H9 (cell line): ENCODE data around the gene SPEN. TPM values are rescaled to one million over a fixed set of nuclear protein-coding genes. Genes with fewer than 3 reads are reported as not detected.

Source experiments
- DNase-seq: peaks from one replicate; pipeline ENCODE4 v3.0.0-alpha.2; 2017
- H2AFZ ChIP-seq: one replicate; pipeline ENCODE4 v1.6.1; 2013; ENCODE audit warnings: mild to moderate bottlenecking, low read length, control low read depth, moderate library complexity
- H2AK5ac ChIP-seq: 2 replicates; pipeline ENCODE4 v1.6.1; 2013; ENCODE audit warnings: low read length, control low read depth, mixed read lengths; ENCODE audit not compliant: insufficient read length
- H2BK120ac ChIP-seq: one replicate; pipeline ENCODE4 v1.6.1; 2013; ENCODE audit warnings: low read depth, mild to moderate bottlenecking, low read length, control low read depth, inconsistent platforms; ENCODE audit not compliant: poor library complexity, severe bottlenecking
- H2BK12ac ChIP-seq: 2 replicates; pipeline ENCODE4 v1.6.1; 2013; ENCODE audit warnings: low read length, control low read depth, mixed read lengths, low read depth; ENCODE audit not compliant: insufficient read length
- H2BK15ac ChIP-seq: 2 replicates; pipeline ENCODE4 v1.6.1; 2013; ENCODE audit warnings: low read depth, low read length, control low read depth
- H2BK20ac ChIP-seq: one replicate; pipeline ENCODE4 v1.6.1; 2013; ENCODE audit warnings: low read depth, mild to moderate bottlenecking, low read length, control low read depth, inconsistent platforms; ENCODE audit not compliant: poor library complexity, severe bottlenecking
- H2BK5ac ChIP-seq: 2 replicates; pipeline ENCODE4 v1.6.1; 2013; ENCODE audit warnings: low read length, control low read depth, mixed read lengths; ENCODE audit not compliant: insufficient read length
- H3K14ac ChIP-seq: 2 replicates; pipeline ENCODE4 v1.6.1; 2013; ENCODE audit warnings: low read length, control low read depth; ENCODE audit not compliant: insufficient read depth
- H3K18ac ChIP-seq: 2 replicates; pipeline ENCODE4 v1.6.1; 2013; ENCODE audit warnings: low read depth, mild to moderate bottlenecking, mixed read lengths, low read length, control low read depth; ENCODE audit not compliant: insufficient read length
- H3K23ac ChIP-seq: 2 replicates; pipeline ENCODE4 v1.6.1; 2013; ENCODE audit warnings: low read length, control low read depth, mixed read lengths, low read depth; ENCODE audit not compliant: insufficient read length
- H3K23me2 ChIP-seq: 2 replicates; pipeline ENCODE4 v1.6.1; 2013; ENCODE audit warnings: low read depth, mild to moderate bottlenecking, mixed read lengths, low read length, control low read depth; ENCODE audit not compliant: insufficient read length, poor library complexity, severe bottlenecking
- H3K27ac ChIP-seq: 2 replicates; pipeline ENCODE4 v1.5.1; 2013; ENCODE audit warnings: low read length, control low read depth, mixed read lengths, low read depth; ENCODE audit not compliant: insufficient read length
- H3K27me3 ChIP-seq: 2 replicates; pipeline ENCODE4 v1.6.1; 2013; ENCODE audit warnings: low read length, control low read depth, inconsistent platforms; ENCODE audit not compliant: insufficient read depth
- H3K4ac ChIP-seq: 2 replicates; pipeline ENCODE4 v1.6.1; 2013; ENCODE audit warnings: low read depth, mild to moderate bottlenecking, control low read depth, inconsistent platforms, low read length, moderate library complexity
- H3K4me1 ChIP-seq: 2 replicates; pipeline ENCODE4 v1.6.1; 2013; ENCODE audit warnings: low read length, control low read depth, inconsistent platforms; ENCODE audit not compliant: insufficient read depth
- H3K4me2 ChIP-seq: 2 replicates; pipeline ENCODE4 v1.6.1; 2013; ENCODE audit warnings: low read length, control low read depth, mixed read lengths; ENCODE audit not compliant: insufficient read length, insufficient read depth
- H3K56ac ChIP-seq: 2 replicates; pipeline ENCODE4 v1.6.1; 2013; ENCODE audit warnings: low read depth, mild to moderate bottlenecking, mixed read lengths, low read length, control low read depth; ENCODE audit not compliant: insufficient read length
- H3K79me1 ChIP-seq: 2 replicates; pipeline ENCODE4 v1.6.1; 2013; ENCODE audit warnings: low read depth, mild to moderate bottlenecking, moderate library complexity, low read length, control low read depth, inconsistent platforms; ENCODE audit not compliant: insufficient read depth, poor library complexity, severe bottlenecking
- H3K79me2 ChIP-seq: 2 replicates; pipeline ENCODE4 v1.6.1; 2013; ENCODE audit warnings: low read length, control low read depth, inconsistent platforms; ENCODE audit not compliant: insufficient read depth
- H3K9ac ChIP-seq: 2 replicates; pipeline ENCODE4 v1.6.1; 2013; ENCODE audit warnings: low read length, control low read depth, mixed read lengths; ENCODE audit not compliant: insufficient read length; ENCODE audit errors: extremely low read depth
- H3K9me3 ChIP-seq: one replicate; pipeline ENCODE4 v1.6.1; 2013; ENCODE audit warnings: low read depth, low read length, inconsistent platforms; ENCODE audit not compliant: control insufficient read depth
- H3T11ph ChIP-seq: one replicate; pipeline ENCODE4 v1.6.1; 2013; ENCODE audit warnings: mild to moderate bottlenecking, low read length, control low read depth, inconsistent platforms
- H4K20me1 ChIP-seq: one replicate; pipeline ENCODE4 v1.6.1; 2013; ENCODE audit not compliant: control insufficient read depth, insufficient read length, insufficient read depth
- H4K5ac ChIP-seq: 2 replicates; pipeline ENCODE4 v1.6.1; 2013; ENCODE audit warnings: low read depth, mild to moderate bottlenecking, mixed read lengths, low read length, control low read depth; ENCODE audit not compliant: insufficient read length
- H4K8ac ChIP-seq: replicated peaks from 2 replicates; pipeline ENCODE4 v1.6.1; 2013; ENCODE audit warnings: low read length, control low read depth, mixed read lengths, low read depth; ENCODE audit not compliant: insufficient read length
- H4K91ac ChIP-seq: 2 replicates; pipeline ENCODE4 v1.6.1; 2013; ENCODE audit warnings: low read depth, mild to moderate bottlenecking, moderate library complexity, mixed read lengths, low read length, control low read depth; ENCODE audit not compliant: insufficient read length
- H3K27ac Mint-ChIP-seq, 3 experiments: 2 replicates in 2 of 3; 3 replicates in 1 of 3; pipeline ENCODE4 v1.8.0; 2020 to 2021; ENCODE audit warnings: mixed read lengths in 3 of 3, mild to moderate bottlenecking in 1 of 3, moderate library complexity in 1 of 3
- H3K27me3 Mint-ChIP-seq: 2 replicates; pipeline ENCODE4 v1.8.0; 2021; ENCODE audit warnings: low read depth, mild to moderate bottlenecking, moderate library complexity, mixed read lengths
- H3K36me3 Mint-ChIP-seq, 3 experiments: 2 replicates in 2 of 3; 3 replicates in 1 of 3; pipeline ENCODE4 v1.8.0; 2020 to 2021; ENCODE audit warnings: low read depth in 3 of 3, mixed read lengths in 3 of 3; ENCODE audit not compliant: insufficient read depth in 1 of 3
- H3K4me1 Mint-ChIP-seq, 2 experiments: 2 replicates each; pipeline ENCODE4 v1.8.0; 2020; ENCODE audit warnings: mixed read lengths in 2 of 2
- H3K4me3 Mint-ChIP-seq, 2 experiments: 2 replicates in 1 of 2; 3 replicates in 1 of 2; pipeline ENCODE4 v1.8.0; 2020 to 2021; ENCODE audit warnings: mild to moderate bottlenecking in 2 of 2, mixed read lengths in 2 of 2, moderate library complexity in 1 of 2
- H3K9me3 Mint-ChIP-seq, 2 experiments: 2 replicates in 1 of 2; 3 replicates in 1 of 2; pipeline ENCODE4 v1.8.0; 2020; ENCODE audit warnings: mild to moderate bottlenecking in 2 of 2, mixed read lengths in 2 of 2, moderate library complexity in 1 of 2
- CTCF ChIP-seq: fragments of 200-600 bp; sonication (generic); conservative IDR thresholded peaks from 3 replicates; pipeline ENCODE4 v1.8.0; 2021; ENCODE audit warnings: antibody characterized with exemption, mild to moderate bottlenecking
- WGBS: extraction: QIAGEN DNeasy Blood & Tissue Kit; methylation state at CpG from one replicate; pipeline ENCODE4 v1.1.7; 2013; ENCODE audit warnings: missing lambda C conversion rate, low lambda C conversion rate, mixed read lengths; ENCODE audit not compliant: insufficient read length; ENCODE audit errors: extremely low coverage; 5-methylcytosine and 5-hydroxymethylcytosine counted together
- total RNA-seq: library from RNA; stranded (reverse); gene quantifications from 2 replicates; pipeline ENCODE4 v1.2.1, GENCODE V29; 2021

SPEN gene
- total RNA-seq, 1 experiment from 2014 or later, result 59.6 TPM

- Histone ChIP-seq H3K23ac (no peak overlapping the region), H3K56ac (no peak overlapping the region), H2BK15ac (no peak overlapping the region), H2AFZ (no peak overlapping the region), H3T11ph (no peak overlapping the region), H4K8ac (no peak overlapping the region), H4K5ac (no peak overlapping the region), H3K79me1 (no peaks in the 10 kb centered on the region), H2BK120ac (no peak overlapping the region), H2BK12ac (no peak overlapping the region), H3K4me1 (no peaks in the 10 kb centered on the region), H3K79me2 (no peaks in the 10 kb centered on the region), H4K20me1 (no peaks in the 10 kb centered on the region), H3K27me3 (no peaks in the 10 kb centered on the region), H3K18ac (no peak overlapping the region), H2BK5ac (no peak overlapping the region), H2BK20ac (no peak overlapping the region), H4K91ac (no peak overlapping the region), H3K14ac (no peak overlapping the region), H3K9me3 (no peaks in the 10 kb centered on the region), H3K9ac (no peak overlapping the region), H3K27ac (no peak overlapping the region), H3K23me2 (no peaks in the 10 kb centered on the region), H3K4ac (no peak overlapping the region), H3K4me2 (no peak overlapping the region), H2AK5ac (no peak overlapping the region)
- WGBS, result no CpG with 5 or more reads among the region's 10 CpGs
- Mint-ChIP-seq H3K4me1 (peaks cover 15 to 16% of the 10 kb centered on the region in 2 experiments), H3K36me3 (peaks cover 3 to 12% (median 12%) of the 10 kb centered on the region in 3 experiments; a peak in 6 of 7 replicates), H3K27me3 (peaks cover 31% of the 10 kb centered on the region), H3K4me3 (no peak overlapping the region), H3K27ac (no peak overlapping the region), H3K9me3 (peaks cover 0 to 2% of the 10 kb centered on the region in 2 experiments; a peak in 2 of 5 replicates)
- no peak for TF ChIP-seq CTCF
- no peak for DNase-seq
These were observed 116.6 kb downstream of the SPEN start for GRCh38 chr1:15963968-15964648.
